CD4-positive, alpha-beta T cell (primary cell): ENCODE measurements around the gene CIPC. TPM values are rescaled to one million over a fixed set of nuclear protein-coding genes. Genes with fewer than 3 reads are reported as not detected.
A peak's percentile ranks its signal among the peaks of the same experiment; 100 is the strongest.

ENCODE experiments used
- ATAC-seq: fragments of 200-7000 bp; cut with Tn5 transposase; one replicate; pipeline ENCODE4 v1.10.0; 2022; ENCODE audit warnings: mild to moderate bottlenecking; ENCODE audit not compliant: poor library complexity
- CTCF ChIA-PET: fragments of 350-600 bp; sonication (Branson Sonifier 250); formaldehyde crosslinking; loops from one replicate; lab custom pipeline; 2021; ENCODE audit warnings: antibody characterized with exemption, inconsistent platforms; lab: Charles Lee
- POLR2A ChIA-PET: fragments of 350-600 bp; sonication (Branson Sonifier 250); formaldehyde crosslinking; loops from one replicate; lab custom pipeline; 2021; ENCODE audit warnings: antibody characterized with exemption, inconsistent platforms; lab: Charles Lee
- DNase-seq, 14 experiments: peaks; one replicate each; pipeline ENCODE4 v3.0.0-alpha.2; 2013 to 2020; ENCODE audit warnings: mixed read lengths in 2 of 14
- H3K27ac ChIP-seq, 2 donors: one replicate each; pipeline versions ENCODE4 v1.5.1 to v1.7.0; 2013; ENCODE audit warnings: low read length in 2 of 2, low read depth in 1 of 2, mild to moderate bottlenecking in 1 of 2
- H3K27me3 ChIP-seq, 2 experiments: 1 replicate in 1 of 2; 2 replicates in 1 of 2; pipeline versions ENCODE4 v1.6.1 to v1.7.0; 2013; ENCODE audit warnings: low read length in 2 of 2, control low read depth in 1 of 2, mild to moderate bottlenecking in 1 of 2, moderate library complexity in 1 of 2; ENCODE audit not compliant: insufficient read depth in 2 of 2, control insufficient read depth in 1 of 2
- H3K36me3 ChIP-seq: one replicate; pipeline ENCODE4 v1.6.1; 2013; ENCODE audit warnings: low read length, control low read depth; ENCODE audit not compliant: insufficient read depth
- H3K4me1 ChIP-seq: one replicate; pipeline ENCODE4 v1.6.1; 2013; ENCODE audit warnings: low read length, control low read depth; ENCODE audit not compliant: insufficient read depth
- H3K4me3 ChIP-seq: one replicate; pipeline ENCODE4 v1.5.1; 2013; ENCODE audit warnings: mild to moderate bottlenecking, low read length, moderate library complexity
- H3K9me3 ChIP-seq, 2 experiments: 1 replicate in 1 of 2; 2 replicates in 1 of 2; pipeline versions ENCODE4 v1.6.1 to v1.7.0; 2013; ENCODE audit warnings: low read length in 2 of 2, mild to moderate bottlenecking in 2 of 2, control low read depth in 1 of 2, moderate library complexity in 1 of 2; ENCODE audit not compliant: control insufficient read depth in 1 of 2, insufficient read depth in 1 of 2
- H3K27ac Mint-ChIP-seq: one replicate; pipeline ENCODE4 v1.8.0; 2020; ENCODE audit warnings: mixed read lengths
- H3K27me3 Mint-ChIP-seq: one replicate; pipeline ENCODE4 v1.8.0; 2021; ENCODE audit warnings: mixed read lengths
- H3K36me3 Mint-ChIP-seq: one replicate; pipeline ENCODE4 v1.8.0; 2021; ENCODE audit warnings: low read depth, mixed read lengths
- H3K4me1 Mint-ChIP-seq: one replicate; pipeline ENCODE4 v1.8.0; 2021; ENCODE audit warnings: low read depth, mixed read lengths
- H3K4me3 Mint-ChIP-seq: one replicate; pipeline ENCODE4 v1.8.0; 2020; ENCODE audit warnings: mild to moderate bottlenecking, mixed read lengths
- H3K9me3 Mint-ChIP-seq: one replicate; pipeline ENCODE4 v1.8.0; 2020; ENCODE audit warnings: mixed read lengths
- intact Hi-C, 2 experiments: fragments of 100-400 bp; cut with DNase I in 1 of 2; cut with micrococcal nuclease in 1 of 2; formaldehyde crosslinking; loops; one replicate each; pipeline versions ENCODE4 v1.15.1 to v1.9.0; 2023 to 2025; cut with DNase I, micrococcal nuclease
- total RNA-seq, 174 experiments: library from RNA in 2 of 174; stranded (reverse) in 2 of 174; gene quantifications; one replicate each; pipeline ENCODE4 v1.2.3 and lab custom pipeline; 2021 to 2026
- TF ChIP-seq, protein P1 (sequence below): fragments of 200-600 bp; IDR thresholded peaks from one replicate; pipeline ENCODE4 v1.8.0; 2022; ENCODE audit warnings: antibody characterized with exemption, mild to moderate bottlenecking

The CIPC gene
- total RNA-seq, 2 experiments from 2014 or later: 8.2 to 10.7 TPM

DNA sequence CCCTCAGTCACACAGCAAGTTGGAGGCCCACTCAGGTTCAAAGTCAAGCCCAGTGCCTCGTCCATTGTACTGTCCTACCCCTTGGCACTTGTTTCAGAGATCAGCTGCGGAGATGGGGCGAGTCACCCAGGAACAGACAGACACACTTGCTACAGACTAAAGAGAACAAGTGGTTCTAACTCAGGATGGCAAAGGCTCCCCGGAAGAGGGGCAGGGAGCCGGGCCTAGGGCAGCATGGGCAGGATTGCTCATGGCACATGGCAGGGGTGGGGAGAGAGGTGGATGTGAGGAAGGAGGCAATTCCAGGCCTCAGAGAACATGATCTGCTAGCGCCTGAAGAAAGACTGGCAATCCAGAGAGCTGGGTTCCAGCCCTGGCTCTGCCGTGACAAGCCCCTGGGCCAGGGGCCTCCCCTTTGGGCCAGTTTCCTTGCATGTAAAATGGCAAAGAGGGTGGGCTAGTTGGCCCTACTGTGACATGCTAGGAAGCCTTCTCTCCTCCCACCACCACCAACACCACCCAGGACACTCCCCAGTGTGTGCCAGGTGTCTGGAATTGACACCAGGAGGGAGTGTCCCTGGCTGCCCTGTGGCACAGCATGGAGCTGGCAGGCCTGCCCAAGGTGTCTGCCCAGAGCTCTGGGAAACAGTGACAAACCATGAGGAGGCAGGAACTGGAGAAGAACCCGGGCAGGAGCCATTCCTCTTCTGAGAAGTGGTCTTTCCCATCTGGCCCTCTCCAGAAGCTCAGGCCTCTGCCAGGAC lies 45.6 kb upstream of the CIPC start:
- H3K9me3 ChIP-seq: peaks cover 0 to 10% of the 10 kb centered on the region in 2 experiments
- Mint-ChIP-seq H3K27ac (no peak overlapping the region), H3K9me3 (no peaks in the 10 kb centered on the region), H3K36me3 (no peaks in the 10 kb centered on the region), H3K27me3 (no peaks in the 10 kb centered on the region), H3K4me1 (peaks cover 21% of the 10 kb centered on the region), H3K4me3 (no peak overlapping the region)
- ChIA-PET POLR2A (interaction anchor here (0.6 to 2.2 kb wide), 8 partner anchors 12 to 139 kb away, joined by 3 to 10 read pairs (median 4); no protein-coding TSS in a partner anchor), CTCF (interaction anchor here (1.1 to 3.7 kb wide), 9 partner anchors 18 to 235 kb away, joined by 3 to 31 read pairs (median 7); no protein-coding TSS in a partner anchor)
- TF ChIP-seq, protein P1, sequence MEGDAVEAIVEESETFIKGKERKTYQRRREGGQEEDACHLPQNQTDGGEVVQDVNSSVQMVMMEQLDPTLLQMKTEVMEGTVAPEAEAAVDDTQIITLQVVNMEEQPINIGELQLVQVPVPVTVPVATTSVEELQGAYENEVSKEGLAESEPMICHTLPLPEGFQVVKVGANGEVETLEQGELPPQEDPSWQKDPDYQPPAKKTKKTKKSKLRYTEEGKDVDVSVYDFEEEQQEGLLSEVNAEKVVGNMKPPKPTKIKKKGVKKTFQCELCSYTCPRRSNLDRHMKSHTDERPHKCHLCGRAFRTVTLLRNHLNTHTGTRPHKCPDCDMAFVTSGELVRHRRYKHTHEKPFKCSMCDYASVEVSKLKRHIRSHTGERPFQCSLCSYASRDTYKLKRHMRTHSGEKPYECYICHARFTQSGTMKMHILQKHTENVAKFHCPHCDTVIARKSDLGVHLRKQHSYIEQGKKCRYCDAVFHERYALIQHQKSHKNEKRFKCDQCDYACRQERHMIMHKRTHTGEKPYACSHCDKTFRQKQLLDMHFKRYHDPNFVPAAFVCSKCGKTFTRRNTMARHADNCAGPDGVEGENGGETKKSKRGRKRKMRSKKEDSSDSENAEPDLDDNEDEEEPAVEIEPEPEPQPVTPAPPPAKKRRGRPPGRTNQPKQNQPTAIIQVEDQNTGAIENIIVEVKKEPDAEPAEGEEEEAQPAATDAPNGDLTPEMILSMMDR: no peak
- ATAC-seq (no peak), DNase-seq (no peak)
- intact Hi-C loops: loop anchor here (1.0 to 5.0 kb wide), 7 partner anchors 24 to 180 kb away; partner anchors contain the start of gene IRF2BPL (in 1 of the 2)
- H3K4me1 ChIP-seq: peaks cover 28% of the 10 kb centered on the region
- H3K27me3 ChIP-seq: no peaks in the 10 kb centered on the region
- H3K4me3 ChIP-seq: no peak overlapping the region
- no peaks in the 10 kb centered on the region for H3K36me3 ChIP-seq
- H3K27ac ChIP-seq: no peak overlapping the region

DNA sequence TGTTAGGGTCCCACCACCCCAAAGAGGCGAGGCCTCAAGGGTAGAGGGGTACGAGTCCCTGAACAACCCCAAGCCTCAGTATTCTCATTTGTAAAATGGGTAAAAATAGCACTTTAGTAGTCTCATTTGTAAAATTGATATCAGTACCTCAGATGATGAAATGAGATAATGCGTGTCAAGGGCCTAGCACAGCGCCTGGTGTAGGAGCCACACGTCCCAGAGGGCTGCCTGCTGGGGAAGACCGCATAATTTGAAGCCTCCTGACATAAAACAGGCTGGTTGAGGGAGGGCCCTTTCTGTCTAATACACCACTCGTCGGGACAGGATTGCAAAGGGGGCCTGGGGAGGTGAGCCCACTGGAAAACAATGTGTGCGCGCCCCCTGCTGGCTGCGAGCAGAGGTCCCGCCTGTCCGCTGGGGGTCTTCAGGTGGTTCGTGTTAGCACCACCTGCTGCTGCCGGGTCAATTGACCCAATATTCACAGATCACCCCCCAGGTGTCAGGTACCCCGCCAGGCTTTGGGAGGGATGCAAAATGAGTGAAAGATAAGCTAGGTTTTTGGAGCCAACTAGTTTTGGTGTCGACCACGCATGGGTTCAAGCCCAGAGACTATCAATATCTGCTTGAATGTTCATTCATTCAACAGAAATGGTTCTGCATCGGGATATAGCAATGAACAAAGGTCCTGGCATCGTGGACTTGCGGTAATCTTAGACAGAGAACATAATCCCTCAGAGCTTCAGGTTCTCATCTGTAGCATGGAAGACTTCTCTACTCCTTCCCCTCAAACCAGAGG lies 44.8 kb upstream of the CIPC start:
- no peak overlapping the region for H3K27ac Mint-ChIP-seq
- CTCF ChIA-PET: interaction anchor here (0.7 to 3.7 kb wide), 19 partner anchors 9 to 235 kb away, joined by 3 to 31 read pairs (median 5); no protein-coding TSS in a partner anchor
- ATAC-seq (peak; percentile 87), DNase-seq (peak; percentile 62 to 90 (median 72))
- Histone ChIP-seq H3K36me3 (no peaks in the 10 kb centered on the region), H3K4me3 (no peak overlapping the region), H3K9me3 (peaks cover 0 to 10% of the 10 kb centered on the region in 2 experiments), H3K27ac (no peak overlapping the region), H3K4me1 (peaks cover 28% of the 10 kb centered on the region), H3K27me3 (no peaks in the 10 kb centered on the region)
- no peaks in the 10 kb centered on the region for H3K9me3 Mint-ChIP-seq
- H3K27me3 Mint-ChIP-seq: no peaks in the 10 kb centered on the region
- peaks cover 18% of the 10 kb centered on the region for H3K4me1 Mint-ChIP-seq
- H3K4me3 Mint-ChIP-seq: no peak overlapping the region
- POLR2A ChIA-PET: interaction anchor here (0.6 to 2.2 kb wide), 9 partner anchors 13 to 140 kb away, joined by 3 to 10 read pairs (median 4); no protein-coding TSS in a partner anchor
- TF ChIP-seq, protein P1: peak; percentile 95
- intact Hi-C loops: loop anchor here (1.0 to 5.0 kb wide), 7 partner anchors 24 to 181 kb away; partner anchors contain the start of gene IRF2BPL (in 1 of the 2)
- no peaks in the 10 kb centered on the region for H3K36me3 Mint-ChIP-seq

DNA sequence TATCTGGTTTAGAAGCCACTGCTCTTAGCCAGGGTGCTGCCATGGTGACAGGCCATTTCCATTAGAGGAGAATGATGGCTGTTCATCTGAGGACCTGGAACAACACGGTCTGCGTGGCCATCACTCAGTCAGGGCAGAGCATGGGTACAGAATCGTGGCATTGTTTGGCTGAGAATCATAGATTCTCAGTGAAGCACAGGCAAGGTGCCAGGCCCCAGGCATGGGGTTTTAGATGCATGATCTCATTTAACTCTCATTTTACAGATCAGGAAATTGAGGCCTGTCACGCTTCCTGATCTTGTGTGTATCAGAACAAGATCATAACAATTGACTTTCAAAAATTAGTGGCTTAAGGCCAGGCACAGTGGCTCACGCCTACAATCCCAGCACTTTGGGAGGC lies 42.8 kb upstream of the CIPC start:
- peak overlapping the region; percentile 39 for H3K27ac Mint-ChIP-seq
- Histone ChIP-seq H3K4me1 (peaks cover 32% of the 10 kb centered on the region), H3K27ac (peak overlapping the region in 1 of 2 donors; percentile 23), H3K36me3 (no peaks in the 10 kb centered on the region), H3K9me3 (peaks cover 0 to 10% of the 10 kb centered on the region in 2 experiments), H3K4me3 (no peak overlapping the region), H3K27me3 (no peaks in the 10 kb centered on the region)
- H3K36me3 Mint-ChIP-seq: no peaks in the 10 kb centered on the region
- no peaks in the 10 kb centered on the region for H3K27me3 Mint-ChIP-seq
- POLR2A ChIA-PET: interaction anchor here (0.8 to 1.4 kb wide), 2 partner anchors 102 to 142 kb away, joined by 3 to 4 read pairs; no protein-coding TSS in a partner anchor
- H3K9me3 Mint-ChIP-seq: no peaks in the 10 kb centered on the region
- CTCF ChIA-PET: interaction anchor here (3.7 kb wide), 1 partner anchor 142 kb away, joined by 31 read pairs; no protein-coding TSS in a partner anchor
- DNase-seq (peak in 5 of 14 experiments; percentile 15 to 51 (median 47)), ATAC-seq (no peak)
- H3K4me1 Mint-ChIP-seq: peaks cover 18% of the 10 kb centered on the region
- TF ChIP-seq, protein P1: no peak
- H3K4me3 Mint-ChIP-seq: no peak overlapping the region
- intact Hi-C loops: no loop called here
